H1 (cell line): ENCODE measurements around the gene SSU72. TPM values are rescaled to one million over a fixed set of nuclear protein-coding genes. Genes with fewer than 3 reads are reported as not detected.

ENCODE experiments used
- CHD2 ChIP-seq: IDR thresholded peaks from 2 replicates; pipeline ENCODE4 v1.6.1; 2012; ENCODE audit warnings: low read length, improper control_type of control experiment
- CHD7 ChIP-seq: fragments of 300-600 bp; sonication (generic); IDR thresholded peaks from 2 replicates; pipeline ENCODE4 v1.7.1; 2012; ENCODE audit warnings: low read length, moderate library complexity, mild to moderate bottlenecking, inconsistent platforms; ENCODE audit not compliant: insufficient replicate concordance
- E2F6 ChIP-seq: IDR thresholded peaks from 2 replicates; pipeline ENCODE4 v1.6.1; 2012; ENCODE audit warnings: inconsistent platforms
- PHF8 ChIP-seq: fragments of 200-600 bp; sonication (generic); conservative IDR thresholded peaks from 2 replicates; pipeline ENCODE4 v1.7.1; 2012; ENCODE audit warnings: low read depth, mild to moderate bottlenecking, inconsistent platforms, low read length, moderate library complexity
- POLR2A ChIP-seq, 2 experiments: IDR thresholded peaks; 1 replicate in 1 of 2; 2 replicates in 1 of 2; pipeline ENCODE4 v1.6.1; 2011; ENCODE audit warnings: low read depth in 2 of 2, low read length in 2 of 2, mild to moderate bottlenecking in 2 of 2; ENCODE audit errors: control extremely low read depth in 1 of 2
- POLR2AphosphoS5 ChIP-seq: IDR thresholded peaks from 2 replicates; pipeline ENCODE4 v1.6.1; 2011; ENCODE audit warnings: low read depth, low read length
- RAD21 ChIP-seq, 2 experiments: IDR thresholded peaks in 1 of 2; conservative IDR thresholded peaks in 1 of 2; 2 replicates each; pipeline ENCODE4 v1.6.1; 2011; ENCODE audit warnings: low read depth in 2 of 2, low read length in 2 of 2, improper control_type of control experiment in 1 of 2, inconsistent platforms in 1 of 2, mild to moderate bottlenecking in 1 of 2, moderate library complexity in 1 of 2
- RBBP5 ChIP-seq: IDR thresholded peaks from 2 replicates; pipeline ENCODE4 v1.7.1; 2012; ENCODE audit warnings: low read depth, mild to moderate bottlenecking, inconsistent platforms, low read length, moderate library complexity, borderline replicate concordance
- polyA plus RNA-seq, 7 experiments: library from polyadenylated mRNA; depleted of rRNA in 3 of 7; stranded (reverse) in 5 of 7; unstranded in 2 of 7; fragments of >200 nt in 5 of 7; fragments of 200-250 nt in 2 of 7; gene quantifications; 1 replicate in 5 of 7; 2 replicates in 1 of 7; 4 replicates in 1 of 7; pipeline versions ENCODE4 v1.2.1 to v1.2.3, GENCODE V29; 2011 to 2013; ENCODE audit warnings: missing spikeins in 2 of 7, mixed read lengths in 2 of 7
- total RNA-seq: library from RNA; stranded (reverse); fragmentation: NEBNext Ultra II Directional; extraction: Animal tissue kit (Norgen Biotek cat#: 25700); gene quantifications from 2 replicates; pipeline ENCODE4 v1.2.1, GENCODE V29; 2021

Gene SSU72
- total and polyA plus RNA-seq, 2 of the 8 experiments (the other 6 are each of a cell fraction or from before 2014, with no cell fraction given) = 110 to 165 TPM

DNA sequence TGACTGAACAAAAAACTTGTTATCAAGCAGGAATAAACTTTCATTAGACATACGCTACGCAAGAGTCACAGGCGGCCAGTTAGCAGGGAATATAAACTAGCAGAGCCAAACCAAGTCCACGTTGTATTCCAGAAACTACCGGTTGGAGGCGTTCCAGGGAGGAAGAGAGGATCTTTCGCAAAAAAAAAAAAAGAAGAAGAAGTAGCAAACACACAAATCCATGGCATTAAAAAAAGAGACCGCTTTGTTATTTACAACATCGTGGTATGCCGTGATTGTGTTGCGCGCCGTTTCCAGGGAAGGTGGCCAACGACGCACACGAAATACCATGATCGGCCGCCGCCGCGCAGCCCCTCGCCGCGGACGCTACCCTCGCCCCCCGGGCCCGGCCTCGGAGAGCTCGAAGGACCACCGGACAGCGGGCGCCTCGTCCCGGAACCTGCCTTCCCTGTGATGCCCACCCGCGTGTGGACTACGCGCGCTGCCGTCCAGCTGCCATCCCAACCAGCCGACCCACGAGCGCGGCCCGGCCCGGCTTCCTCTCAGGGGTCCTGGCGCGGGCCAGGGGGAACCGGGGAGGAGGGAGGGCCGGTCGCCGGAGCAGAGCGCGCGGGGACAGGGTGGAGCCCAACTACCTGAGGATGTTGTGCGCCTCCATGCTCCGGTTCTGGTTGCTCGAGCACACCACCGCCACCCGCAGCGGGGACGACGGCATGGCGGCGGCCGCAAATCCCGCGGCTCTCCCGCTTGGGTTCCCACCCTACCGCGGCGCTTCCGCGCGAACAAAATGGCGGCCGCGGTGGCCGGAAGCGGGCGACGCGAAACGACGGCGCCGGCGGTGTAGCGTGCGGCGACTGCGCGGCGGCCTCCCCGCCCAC is 581 bp downstream of the SSU72 start (continued):
- TF ChIP-seq RBBP5 = peak; percentile 71; the same call in 1 of the 2 replicates
- no peak for TF ChIP-seq CHD7
- peak in 1 of 2 experiments; percentile 2; a peak in 1 of 4 replicates for TF ChIP-seq RAD21 (IDR thresholded peaks at IDR 0.05 in 1 of 2, conservative IDR thresholded peaks at IDR 0.05 in 1 of 2; ENCODE audit: low read depth in 2 of 2, low read length in 2 of 2)
- no peak for TF ChIP-seq E2F6
- TF ChIP-seq POLR2A (IDR thresholded peaks at IDR 0.05; ENCODE audit: control extremely low read depth in 1 of 2, low read depth in 2 of 2, low read length in 2 of 2) = peak in 1 of 2 experiments; percentile 46; a peak in 1 of 3 replicates
- peak; percentile 11; the same call in 1 of the 2 replicates for TF ChIP-seq CHD2
- TF ChIP-seq POLR2AphosphoS5 = peak; percentile 83
- peak; percentile 34 for TF ChIP-seq PHF8
